HG03045 (cell line): Measurements from ENCODE around the gene LGALS1.

ENCODE experiments used
- ATAC-seq: cut with Tn5 transposase; IDR thresholded peaks from one replicate; pipeline ENCODE4 v1.9.1; 2021; ENCODE audit warnings: mild to moderate bottlenecking, moderate library complexity; ENCODE audit not compliant: unreplicated experiment

LGALS1 gene

DNA sequence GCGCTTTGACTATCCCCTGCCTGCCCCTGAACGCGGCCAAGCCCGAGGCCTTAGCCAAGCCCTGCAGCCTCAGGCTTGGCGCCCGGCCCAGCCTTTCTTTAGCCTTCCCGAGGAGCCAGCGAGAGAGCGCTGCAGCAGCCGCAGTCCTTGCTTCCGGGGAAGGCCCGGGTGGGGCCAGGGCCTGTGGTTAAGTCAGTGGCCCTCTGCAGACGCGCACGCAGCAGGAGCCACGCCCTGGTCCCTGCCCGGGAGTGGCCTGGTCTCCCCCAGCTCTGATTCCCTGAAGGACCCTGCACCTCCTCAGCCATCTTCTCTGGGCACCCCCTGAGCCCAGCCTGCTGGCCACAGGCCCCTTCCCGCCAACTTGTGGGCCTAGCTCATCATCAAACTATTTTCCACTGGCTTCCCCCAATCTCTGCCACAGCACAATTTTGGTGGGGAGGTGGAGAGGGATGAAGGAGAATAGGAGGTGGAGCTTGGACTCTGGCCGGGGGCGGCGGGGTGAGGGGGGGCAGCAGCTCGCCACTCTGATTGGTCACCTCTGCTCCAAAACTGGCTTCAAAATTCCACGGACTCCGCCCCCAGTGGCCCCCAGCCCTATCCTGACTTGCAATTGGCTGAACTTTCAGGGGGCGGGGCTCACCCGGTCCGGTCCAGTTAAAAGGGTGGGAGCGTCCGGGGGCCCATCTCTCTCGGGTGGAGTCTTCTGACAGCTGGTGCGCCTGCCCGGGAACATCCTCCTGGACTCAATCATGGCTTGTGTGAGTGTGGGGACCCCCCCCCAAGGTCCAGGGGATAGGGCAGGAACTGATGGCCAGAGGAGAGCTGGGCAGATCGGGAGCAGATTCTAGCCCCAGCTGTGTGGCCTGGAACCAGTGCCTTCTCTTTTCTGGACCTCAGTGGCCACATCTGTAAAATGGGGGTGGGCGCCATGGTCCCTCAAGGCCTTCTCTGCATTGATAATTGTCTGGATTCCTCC, at the start of gene LGALS1:
LGALS1 (plus strand) TSS at position 686 of the 979 bp plus-strand sequence; CDS start at position 753, 67 bp downstream.
- ATAC-seq, result peak; percentile 46

DNA sequence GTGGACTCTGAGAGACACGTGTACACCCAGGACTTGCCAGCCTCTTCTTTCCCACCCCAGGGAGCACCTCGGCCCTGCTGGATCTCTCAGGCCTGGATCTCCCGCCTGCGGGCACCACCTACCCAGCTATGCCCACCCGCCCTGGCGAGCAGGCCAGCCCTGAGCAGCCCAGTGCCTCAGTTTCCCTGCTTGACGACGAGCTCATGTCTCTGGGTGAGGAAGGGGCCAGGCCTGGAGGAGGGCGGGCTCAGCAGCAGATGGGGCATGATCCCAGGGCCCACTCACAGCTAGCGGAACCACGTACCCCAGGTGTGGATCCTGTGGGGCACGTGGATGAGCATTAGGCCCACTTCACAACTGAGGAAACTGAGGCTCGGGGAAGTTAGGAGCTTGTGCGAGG, 49.7 kb upstream of the LGALS1 start:
- no peak for ATAC-seq

DNA sequence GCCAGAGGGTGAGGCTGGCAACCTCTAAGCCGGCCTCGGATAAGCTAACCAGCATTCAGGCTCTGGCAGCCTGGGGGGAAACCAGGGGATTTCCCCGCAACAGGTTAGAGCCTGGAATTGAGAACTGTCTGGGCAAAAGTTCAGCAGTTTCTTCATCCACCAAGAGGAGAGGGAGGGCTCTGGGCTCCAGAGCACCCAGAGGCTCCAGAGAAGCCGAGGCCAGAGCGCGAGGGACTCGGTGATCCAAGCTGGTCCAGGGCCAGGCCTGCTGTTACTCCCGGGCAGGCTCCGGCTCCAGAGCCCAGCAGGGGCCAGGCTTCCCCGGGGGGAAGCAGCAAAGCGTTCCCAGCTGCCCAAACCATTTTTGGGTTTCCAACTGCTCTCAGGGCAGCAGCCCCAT, 49.3 kb upstream of the LGALS1 start:
- ATAC-seq, result no peak

DNA sequence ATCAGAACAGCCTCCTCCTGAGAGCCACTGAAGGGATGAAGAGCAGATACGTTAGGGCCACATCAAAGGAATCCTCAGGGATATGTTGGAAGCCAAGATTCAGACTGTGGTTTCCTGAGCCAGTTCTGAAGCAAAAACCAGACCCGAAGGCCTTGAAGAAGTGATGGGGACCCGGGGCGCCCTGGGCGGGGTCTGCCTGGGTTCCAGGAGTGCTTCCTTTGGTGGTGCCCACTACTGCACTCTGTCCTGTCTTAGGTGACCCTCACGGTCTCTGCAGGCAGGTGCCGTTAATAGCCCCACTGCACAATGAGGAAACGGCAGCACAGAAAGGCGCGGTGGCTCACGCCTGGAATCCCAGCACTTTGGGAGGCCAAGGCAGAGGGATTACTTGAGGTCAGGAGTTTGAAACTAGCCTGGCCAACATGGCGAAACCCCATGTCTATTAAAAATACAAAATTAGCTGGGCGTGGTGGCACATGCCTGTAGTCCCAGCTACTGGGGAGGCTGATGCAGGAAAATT, 48.8 kb upstream of the LGALS1 start:
- ATAC-seq, result no peak

DNA sequence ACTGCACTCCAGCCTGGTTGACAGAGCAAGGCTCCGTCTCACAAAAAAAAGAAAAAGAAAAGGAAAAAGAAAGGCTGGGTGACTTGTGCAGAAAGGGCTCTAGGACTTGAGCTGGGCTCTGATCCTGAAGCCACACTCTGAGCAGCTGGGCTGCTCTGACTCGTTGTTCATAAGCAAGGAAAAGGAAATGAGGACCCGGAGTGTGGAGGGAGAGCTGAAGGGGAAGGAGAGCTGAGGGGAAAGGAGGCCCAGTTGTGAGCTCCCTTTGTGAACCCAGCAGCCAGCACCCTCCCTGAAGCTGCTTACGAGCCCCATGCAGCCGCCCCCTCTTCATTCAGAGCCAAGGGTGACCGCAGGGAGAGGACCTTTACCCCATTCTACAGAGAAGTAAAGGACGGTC, 48.3 kb upstream of the LGALS1 start:
- ATAC-seq, result no peak

DNA sequence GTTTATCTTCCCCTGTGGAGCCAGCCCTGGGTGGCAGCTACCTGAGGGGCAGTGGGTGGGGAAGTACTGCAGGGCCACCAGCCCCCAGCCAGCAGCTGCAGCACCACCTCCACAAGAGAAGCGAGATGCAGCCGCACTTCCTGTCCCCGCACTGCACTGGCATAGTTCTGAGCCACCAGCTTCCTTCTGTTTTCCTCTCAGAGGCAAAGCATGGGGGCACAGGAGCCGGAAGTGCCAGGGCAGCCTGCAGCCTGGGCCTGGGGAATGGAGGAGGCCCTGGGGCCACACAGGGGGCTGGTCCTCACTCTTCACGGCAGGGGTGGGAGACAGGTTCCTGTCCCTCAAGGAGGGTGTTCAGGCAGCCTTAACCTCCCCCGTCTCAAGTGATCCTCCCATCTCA, 47.9 kb upstream of the LGALS1 start:
- no peak for ATAC-seq

DNA sequence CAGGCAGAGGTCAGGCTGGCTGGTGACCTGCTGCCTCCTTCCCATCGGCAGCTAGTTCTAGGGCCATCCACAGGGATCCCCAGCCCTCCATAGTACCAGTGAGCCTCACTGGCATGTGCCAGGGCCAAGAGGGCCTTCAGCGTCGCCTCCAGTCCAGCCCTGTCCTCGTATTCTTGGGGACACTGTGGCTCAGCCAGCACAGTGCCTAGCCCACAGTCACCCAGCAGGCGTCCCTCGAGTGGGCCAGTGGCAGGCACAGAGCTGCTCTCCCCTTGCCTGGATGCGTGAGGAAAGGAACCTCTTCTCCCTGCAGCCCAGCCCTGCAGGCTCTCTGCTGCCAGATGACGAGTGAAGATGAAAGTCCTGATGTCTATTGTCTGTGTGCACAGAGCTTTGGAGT, 46.6 kb upstream of the LGALS1 start:
- ATAC-seq, result no peak

DNA sequence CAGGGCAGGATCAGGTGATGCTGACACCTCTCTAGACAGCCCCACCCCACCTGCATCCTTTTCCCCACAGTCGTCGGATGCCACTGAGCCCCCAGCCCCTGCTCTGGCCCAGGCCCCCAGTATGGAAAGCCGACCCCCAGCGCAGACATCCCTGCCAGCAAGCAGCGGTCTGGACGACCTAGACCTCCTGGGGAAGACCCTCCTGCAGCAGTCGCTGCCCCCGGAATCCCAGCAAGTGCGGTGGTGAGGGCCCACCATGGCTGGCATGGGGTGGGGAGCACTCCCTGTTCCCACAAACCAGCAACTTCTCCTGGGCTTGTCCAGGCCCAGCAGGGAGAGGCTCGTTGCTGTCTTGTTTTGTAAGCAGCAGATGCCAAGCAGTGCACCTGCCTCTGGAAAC, 45.5 kb upstream of the LGALS1 start:
- no peak for ATAC-seq

DNA sequence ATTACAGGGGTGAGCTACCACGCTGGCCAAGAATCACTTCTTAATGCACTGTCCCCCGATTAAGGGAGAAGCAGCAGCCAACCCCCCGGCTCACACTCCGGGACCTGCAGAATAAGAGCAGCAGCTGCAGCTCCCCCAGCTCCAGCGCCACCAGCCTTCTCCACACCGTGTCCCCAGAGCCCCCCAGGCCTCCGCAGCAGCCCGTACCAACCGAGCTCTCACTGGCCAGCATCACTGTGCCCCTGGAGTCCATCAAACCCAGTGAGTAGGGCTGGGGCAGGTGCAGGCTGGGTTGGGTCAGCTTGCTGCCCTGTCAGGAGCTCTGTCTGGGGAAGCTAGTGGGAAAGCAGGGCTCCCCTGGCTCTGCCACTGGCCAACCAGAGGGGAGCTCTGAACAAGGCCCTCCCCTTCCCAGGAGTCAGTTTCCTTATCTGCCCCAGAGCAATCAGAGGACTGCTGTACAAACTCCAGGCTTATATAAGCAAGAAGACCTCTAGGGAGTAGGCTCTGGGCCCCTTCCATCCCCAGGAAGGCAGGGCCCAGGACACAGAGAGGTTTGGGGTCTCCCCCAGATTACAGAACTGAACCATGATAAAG, 44.5 kb upstream of the LGALS1 start:
- ATAC-seq, result no peak

DNA sequence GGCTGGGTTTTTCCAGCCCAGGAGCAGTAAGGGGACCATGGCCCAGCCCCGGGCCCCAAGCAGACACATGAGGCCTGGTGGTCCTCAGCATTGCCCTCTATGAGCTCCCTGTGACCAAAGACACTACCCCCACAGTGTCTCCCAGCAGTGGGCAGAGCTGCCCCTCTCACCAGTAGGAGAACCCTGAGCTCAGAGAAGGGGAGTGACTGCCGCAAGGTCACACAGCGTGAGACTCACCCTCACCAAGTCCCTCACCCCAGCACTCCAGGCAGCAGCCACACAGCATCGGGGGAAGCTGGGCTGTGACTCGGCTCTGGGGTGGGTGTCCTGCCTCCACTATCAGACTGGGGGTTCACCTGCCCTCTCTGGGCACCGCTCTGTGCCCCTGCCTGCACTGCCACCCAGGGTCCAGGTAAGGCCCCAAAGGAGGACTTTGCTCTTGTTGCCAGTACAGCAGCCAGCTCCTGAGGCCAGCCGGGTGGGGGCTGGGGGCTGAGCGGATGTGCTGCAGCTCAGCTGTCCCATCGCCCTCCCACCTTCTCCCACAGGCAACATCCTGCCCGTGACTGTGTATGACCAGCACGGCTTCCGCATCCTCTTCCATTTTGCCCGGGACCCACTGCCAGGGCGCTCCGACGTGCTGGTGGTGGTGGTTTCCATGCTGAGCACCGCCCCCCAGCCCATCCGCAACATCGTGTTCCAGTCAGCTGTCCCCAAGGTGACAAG, 43.8 kb upstream of the LGALS1 start:
- no peak for ATAC-seq

DNA sequence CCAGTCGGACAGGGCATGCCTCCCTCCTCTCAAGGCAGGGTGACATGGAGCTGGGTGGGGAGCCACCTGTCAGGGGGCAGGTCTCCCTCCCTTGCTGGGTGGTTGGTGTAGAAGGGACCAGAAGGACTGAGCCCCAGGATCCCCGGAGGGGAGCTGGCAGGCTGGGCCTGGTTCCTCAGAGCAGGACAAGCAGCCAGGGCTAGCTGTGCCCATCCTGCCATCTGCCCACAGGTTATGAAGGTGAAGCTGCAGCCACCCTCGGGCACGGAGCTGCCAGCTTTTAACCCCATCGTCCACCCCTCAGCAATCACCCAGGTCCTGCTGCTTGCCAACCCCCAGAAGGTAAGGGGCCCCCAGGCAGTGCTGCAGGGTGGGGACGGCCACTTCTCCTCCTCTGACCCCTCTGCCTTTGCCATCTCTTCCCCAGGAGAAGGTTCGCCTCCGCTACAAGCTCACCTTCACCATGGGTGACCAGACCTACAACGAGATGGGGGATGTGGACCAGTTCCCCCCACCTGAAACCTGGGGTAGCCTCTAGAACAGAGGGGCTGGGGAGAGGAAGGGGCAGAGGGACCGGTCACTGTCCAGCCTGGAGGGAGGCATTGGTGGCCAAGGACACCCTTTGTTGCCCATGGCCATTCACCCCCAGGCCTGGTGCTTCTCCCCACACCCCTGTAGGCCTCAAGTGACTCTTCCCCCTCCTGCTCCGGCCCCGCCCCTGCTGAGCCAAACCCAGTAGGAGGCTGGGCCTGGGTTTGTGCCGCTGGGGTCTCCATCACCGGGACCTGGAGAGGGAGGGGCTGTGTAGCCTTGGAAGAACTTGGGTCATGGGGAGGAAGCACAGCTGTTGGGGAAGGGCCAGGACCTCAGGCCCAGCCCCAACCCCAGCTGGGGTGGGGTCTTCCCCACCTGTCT, 43.0 kb upstream of the LGALS1 start:
- ATAC-seq, result peak; percentile 9

DNA sequence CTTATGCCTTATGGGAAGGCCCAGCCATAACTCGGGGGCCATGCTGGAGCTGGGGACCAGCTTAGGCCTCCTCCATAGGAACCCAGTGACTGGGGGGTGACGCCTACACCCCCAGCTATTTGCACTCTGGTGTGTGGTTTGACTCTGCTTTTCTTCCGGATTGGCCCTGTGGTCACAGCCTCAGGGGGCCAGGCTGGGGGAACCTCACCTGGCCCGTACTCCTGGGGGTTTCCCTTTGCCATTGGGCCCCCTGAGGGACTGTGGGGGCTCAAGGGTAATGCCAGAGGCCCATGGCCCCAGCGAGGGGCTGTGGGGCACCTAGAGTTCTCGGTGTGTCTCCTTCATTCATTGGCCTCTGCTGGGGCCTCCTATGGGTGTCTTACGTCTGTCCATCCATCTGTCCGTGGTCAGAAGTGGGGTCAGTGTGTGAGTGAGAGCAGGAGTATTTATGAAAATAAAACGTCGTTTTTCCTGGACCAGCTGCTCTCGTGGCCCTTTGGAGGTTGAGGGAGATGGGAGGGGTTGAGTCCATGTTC, 42.3 kb upstream of the LGALS1 start:
- peak; percentile 38 for ATAC-seq

DNA sequence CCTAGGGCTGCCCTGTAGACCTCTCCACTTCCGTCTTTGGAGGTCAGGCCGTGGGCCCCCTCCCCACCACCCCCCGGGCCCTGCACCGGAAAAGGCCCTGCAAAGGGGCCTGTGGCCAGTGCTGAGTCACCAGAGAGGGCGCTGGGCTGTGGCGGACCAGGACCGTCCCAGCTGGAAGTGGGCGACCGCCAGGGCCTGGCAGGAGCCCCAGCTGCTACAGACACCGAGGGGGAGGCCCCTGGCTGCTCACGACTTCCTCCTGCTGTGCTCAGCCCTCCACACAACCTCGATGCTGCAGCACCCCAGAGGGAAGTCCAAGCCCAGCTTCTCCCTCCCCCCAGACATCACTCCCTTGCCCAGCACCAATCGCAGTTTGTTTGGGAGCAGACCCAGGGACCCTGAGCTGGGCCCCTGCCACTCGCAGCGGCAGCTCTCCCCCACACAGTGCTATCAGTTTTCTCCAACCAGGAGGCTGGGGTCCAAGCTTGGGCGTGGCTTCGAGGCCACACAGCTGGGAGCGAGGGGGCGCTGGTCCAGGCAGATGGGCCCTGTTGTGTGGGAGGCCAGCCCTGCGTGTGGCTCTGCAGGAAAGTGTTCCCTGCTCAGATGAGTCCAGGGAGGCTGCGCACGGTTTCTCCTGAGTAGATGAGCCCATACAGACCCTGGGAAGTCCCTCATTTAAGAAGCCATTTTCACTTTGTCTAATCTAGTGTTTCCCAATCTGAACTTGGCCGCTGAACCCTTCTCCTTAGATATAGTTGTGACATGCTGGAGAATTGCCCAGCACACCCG, 41.6 kb upstream of the LGALS1 start:
- peak; percentile 48 for ATAC-seq

DNA sequence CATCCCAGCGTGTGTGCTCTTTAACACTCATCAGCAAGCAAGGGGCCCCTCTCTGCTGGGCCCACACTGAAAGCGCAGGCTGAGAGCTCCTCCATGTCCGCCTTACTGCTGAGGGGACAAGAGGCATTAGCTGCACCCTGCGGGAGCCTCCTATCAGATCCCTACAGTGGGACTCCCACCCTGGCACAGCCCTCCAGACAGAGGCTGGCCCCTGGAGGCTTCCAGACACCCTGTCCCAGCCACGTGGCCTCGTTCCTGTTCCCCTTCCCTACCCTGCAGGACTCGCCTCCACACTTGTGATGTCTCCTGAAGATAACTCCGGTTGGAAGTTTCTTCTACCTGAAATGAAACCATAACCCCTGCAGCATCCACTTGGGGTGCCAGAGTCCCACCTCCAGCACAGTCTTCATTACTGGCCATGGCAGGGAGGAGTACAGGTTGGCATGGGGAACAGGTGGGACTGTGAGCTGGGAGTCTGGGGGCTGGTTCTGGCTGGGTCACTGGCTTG, 41.0 kb upstream of the LGALS1 start:
- peak; percentile 0 for ATAC-seq

DNA sequence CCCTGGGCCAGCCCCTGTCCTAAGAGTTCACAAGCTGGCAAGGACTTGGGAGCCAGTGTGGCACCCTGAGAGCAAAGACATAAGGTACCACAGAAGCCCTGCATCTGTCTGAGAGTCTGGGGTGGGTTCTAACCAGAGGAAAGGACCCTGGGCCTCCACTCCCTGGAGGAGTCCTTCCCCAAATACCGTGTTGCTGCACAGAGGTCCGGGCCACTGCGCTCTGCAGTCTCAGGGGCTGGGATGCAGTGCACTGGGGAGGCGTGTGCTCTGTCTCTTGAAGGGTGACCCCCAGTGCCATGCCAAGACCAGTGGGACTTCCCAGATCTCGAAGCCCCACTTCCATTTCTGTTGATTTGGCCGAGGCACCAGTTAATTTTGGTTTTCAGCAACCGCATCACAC, 40.3 kb upstream of the LGALS1 start:
- no peak for ATAC-seq

DNA sequence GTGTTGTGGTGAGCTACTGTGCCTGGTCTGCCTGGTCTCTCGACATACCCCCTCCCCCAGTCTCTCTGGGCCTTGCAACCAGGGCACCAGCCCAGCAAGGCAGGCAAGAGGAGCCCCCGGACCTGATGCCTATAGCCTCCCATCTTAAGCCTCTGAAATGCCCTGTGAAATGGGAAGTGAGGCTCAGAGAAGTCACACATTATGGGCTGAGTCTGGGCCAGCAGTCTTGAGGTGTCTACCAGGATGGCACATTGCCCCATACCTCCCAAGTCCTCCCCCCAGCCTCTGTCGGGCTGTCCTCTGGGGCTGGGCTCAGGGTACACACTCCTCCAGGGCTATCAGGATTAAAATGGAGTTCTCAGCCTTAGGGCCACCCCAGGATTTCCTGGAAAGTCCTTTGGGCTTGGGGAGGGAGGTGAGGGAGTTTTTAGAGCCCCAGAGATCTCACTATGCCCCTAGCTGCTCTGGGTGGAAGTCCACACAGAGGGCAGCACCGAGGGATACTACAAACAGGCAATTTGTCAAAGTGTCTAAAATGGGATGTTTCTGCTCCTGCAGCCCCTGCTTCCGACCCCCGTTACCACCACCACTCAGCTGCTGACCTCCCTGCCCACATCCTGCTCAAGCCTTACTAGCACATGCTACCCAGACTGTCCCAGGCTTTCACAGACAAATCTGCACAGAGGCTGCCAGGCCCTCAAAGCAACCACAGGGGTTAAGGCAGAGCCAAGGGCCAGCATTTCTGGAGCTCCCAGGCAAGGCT, 39.1 kb upstream of the LGALS1 start:
- ATAC-seq, result no peak

DNA sequence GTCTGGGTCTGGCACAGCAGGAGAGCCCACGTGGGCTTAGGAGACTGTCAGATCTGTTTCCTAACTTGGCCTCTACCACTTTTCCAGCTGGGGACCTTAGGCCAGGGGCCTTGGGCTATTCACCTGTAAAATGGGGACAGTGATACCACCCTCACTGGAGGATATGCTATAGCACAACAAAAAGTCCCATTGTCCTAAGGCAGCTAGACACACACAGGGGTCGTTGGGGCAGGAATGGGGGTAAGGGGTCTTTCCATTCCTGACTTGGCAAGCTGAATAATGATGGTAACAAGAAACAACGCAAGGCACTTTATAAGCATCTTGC, 38.5 kb upstream of the LGALS1 start:
- no peak for ATAC-seq

DNA sequence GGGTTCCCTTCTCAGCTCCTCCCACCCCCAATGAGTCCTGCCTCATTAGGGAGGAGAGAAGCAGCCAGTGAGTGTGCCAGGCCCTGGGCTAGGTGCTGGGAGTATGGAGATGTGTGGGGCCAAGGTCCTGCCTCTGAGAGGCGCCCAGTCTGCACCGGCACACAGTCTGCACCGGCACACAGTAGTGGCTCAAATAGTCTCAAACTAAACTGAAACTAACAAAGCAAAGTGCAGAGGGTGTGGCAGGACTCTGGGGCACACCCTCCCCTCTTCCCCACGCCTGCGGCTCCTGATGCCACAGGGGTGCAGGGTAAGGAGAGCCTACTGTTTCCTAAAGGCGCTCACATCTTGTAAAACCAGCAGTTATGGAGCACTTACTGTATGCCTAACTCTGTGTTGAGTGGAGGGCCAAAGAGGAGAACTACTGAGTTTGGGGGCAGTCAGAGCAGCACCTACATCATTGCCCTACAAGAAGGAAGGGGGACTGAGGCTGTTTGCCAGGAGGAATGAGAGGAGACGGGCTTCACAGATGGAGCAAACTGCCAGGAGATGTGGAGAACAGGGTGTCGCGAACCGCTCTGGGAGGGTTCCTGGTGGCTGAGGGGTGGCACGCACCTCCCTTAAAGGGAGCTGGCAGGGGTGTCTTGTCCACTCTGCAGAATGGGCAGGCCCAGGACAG, 36.9 kb upstream of the LGALS1 start:
- ATAC-seq, result no peak
